ENCODE measurements around the gene CHN2. TPM values are rescaled to one million over a fixed set of nuclear protein-coding genes. Genes with fewer than 3 reads are reported as not detected.

Gene CHN2
- total and polyA plus RNA-seq, 8 donors: 8.2 to 32.9 (median 24.0) TPM

DNA sequence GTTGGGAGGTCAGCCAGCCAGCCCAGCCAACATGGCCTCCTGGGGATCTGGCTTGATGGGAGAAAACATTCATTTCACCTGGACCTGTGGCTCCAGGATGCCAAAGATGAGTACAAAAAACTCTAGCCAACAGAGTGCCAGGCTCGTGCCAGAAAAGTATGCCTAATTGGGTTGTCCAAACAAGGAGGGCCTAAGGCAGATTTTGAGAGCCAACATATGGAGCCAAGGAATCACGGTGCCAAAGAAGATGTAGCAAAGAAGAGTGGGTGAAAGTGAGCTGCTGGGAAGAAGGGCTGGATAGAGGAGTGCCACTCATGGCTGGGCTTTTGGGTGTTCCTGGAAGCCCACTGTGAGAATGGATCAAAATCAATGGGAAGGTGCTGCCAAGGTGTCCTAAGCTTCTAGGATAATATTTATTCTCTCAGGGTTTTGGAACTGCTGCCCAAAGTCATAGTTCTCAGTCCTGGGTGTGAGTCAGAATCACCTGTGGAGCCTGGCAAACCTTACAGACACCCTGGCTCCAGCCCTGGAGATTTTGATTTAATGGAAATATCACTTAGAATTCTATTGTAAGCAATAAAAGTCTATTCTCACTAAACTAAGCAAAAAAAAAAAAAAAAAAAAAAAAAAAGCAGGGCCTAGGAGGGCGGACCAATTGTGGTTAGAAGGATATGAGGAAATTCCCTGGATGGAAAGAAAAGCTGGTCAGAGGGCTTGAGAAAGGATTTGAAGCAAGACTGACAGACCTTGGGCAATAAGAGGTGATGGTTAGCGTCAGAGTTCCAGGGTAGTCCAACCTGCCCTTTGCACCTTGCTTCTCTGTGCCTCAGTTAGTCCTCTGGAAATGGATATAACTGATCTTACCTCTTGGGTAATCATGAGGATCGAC lies 186.9 kb downstream of the CHN2 start:
- Histone ChIP-seq H3K9me3 (no peaks in the 10 kb centered on the region), H3K4me1 (peaks cover 16 to 27% (median 19%) of the 10 kb centered on the region in 3 donors)
- peak in 3 of 4 donors; percentile 49 to 69 (median 52) for ATAC-seq

DNA sequence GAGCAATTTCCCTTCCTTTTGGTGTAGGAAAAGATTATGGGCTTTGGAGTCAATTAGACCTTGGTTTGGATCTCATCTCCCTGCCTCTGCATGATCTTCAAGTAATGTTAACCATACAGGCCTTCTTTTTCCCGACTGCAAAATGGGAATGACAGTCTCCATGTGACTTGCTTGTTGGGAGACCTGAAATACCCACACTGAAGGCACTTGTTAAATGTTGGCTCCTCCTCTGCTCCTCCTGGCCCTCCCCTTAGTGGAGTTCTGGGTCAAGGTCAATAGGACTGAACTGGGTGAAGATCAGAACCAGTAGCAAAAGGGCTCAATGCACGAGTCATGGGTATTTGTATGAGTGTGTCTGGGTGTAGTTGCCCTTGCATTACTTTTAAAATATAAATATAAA lies 189.7 kb downstream of the CHN2 start:
- peaks cover 0 to 11% (median 8%) of the 10 kb centered on the region in 3 donors for H3K4me1 ChIP-seq
- FAIRE-seq (no peak), ATAC-seq (peak; percentile 17 to 77 (median 56)), DNase-seq (no peak)
- intact Hi-C loops (cut with DNase I): no loop called here
- no peaks in the 10 kb centered on the region for H3K9me3 ChIP-seq
- 57 to 71% methylated on average over 2 of the region's 2 CpGs for WGBS, 2 donors
- H3K27me3 ChIP-seq: no peaks in the 10 kb centered on the region
- no peaks in the 10 kb centered on the region for H3K36me3 ChIP-seq
- TF ChIP-seq, protein P1, sequence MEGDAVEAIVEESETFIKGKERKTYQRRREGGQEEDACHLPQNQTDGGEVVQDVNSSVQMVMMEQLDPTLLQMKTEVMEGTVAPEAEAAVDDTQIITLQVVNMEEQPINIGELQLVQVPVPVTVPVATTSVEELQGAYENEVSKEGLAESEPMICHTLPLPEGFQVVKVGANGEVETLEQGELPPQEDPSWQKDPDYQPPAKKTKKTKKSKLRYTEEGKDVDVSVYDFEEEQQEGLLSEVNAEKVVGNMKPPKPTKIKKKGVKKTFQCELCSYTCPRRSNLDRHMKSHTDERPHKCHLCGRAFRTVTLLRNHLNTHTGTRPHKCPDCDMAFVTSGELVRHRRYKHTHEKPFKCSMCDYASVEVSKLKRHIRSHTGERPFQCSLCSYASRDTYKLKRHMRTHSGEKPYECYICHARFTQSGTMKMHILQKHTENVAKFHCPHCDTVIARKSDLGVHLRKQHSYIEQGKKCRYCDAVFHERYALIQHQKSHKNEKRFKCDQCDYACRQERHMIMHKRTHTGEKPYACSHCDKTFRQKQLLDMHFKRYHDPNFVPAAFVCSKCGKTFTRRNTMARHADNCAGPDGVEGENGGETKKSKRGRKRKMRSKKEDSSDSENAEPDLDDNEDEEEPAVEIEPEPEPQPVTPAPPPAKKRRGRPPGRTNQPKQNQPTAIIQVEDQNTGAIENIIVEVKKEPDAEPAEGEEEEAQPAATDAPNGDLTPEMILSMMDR (IDR thresholded peaks at IDR 0.05): no peak
- no peak overlapping the region for H3K4me3 ChIP-seq
- no peak overlapping the region for H3K27ac ChIP-seq

More for the DNA sequence above, 186.9 kb downstream of the CHN2 start:
- WGBS, 2 donors: 78 to 87% methylated on average over 5 of the region's 5 CpGs
- H3K27ac ChIP-seq: peak overlapping the region in 1 of 4 donors; percentile 19
- intact Hi-C loops (cut with DNase I): no loop called here
- no peak for DNase-seq
- no peak overlapping the region for H3K4me3 ChIP-seq
- TF ChIP-seq, protein P1 (IDR thresholded peaks at IDR 0.05): no peak
- H3K27me3 ChIP-seq: no peaks in the 10 kb centered on the region
- H3K36me3 ChIP-seq: no peaks in the 10 kb centered on the region
- FAIRE-seq: no peak

DNA sequence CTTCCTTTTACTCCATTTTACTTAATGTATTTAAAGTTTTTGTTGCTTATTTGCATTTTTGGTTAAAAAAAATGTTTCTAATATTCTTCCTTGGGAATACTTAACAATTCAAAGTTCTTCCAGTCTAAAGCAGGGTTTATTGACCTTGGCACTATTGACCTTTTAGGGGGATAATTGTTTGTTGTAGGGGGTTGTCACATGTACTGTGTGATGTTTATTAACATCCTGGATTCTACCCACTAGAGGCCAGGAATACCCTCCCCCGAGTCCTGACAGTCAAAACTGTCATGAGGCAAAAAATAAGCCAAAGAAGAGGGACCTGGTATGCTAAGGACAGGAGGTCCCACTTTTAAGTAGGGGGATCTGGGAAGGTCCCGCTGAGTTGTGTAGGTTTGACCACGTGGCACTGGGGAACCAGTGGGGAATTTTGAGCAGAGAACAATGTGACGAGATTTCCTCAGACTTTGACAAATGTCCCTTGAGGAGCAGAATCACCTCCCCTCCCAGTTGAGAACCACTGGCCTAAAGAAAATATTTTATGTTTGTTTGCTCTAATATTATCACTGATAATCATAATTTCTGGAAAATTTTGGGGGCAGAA lies 190.7 kb downstream of the CHN2 start:
- Histone ChIP-seq H3K4me1 (peaks cover 0 to 11% (median 8%) of the 10 kb centered on the region in 3 donors), H3K4me3 (no peak overlapping the region), H3K27me3 (no peaks in the 10 kb centered on the region), H3K9me3 (no peaks in the 10 kb centered on the region), H3K27ac (no peak overlapping the region), H3K36me3 (no peaks in the 10 kb centered on the region)
- intact Hi-C loops (cut with DNase I): no loop called here
- TF ChIP-seq, protein P1 (IDR thresholded peaks at IDR 0.05): no peak
- DNase-seq (no peak), ATAC-seq (no peak), FAIRE-seq (no peak)
- 62 to 63% methylated on average over 4 of the region's 4 CpGs for WGBS, 2 donors

DNA sequence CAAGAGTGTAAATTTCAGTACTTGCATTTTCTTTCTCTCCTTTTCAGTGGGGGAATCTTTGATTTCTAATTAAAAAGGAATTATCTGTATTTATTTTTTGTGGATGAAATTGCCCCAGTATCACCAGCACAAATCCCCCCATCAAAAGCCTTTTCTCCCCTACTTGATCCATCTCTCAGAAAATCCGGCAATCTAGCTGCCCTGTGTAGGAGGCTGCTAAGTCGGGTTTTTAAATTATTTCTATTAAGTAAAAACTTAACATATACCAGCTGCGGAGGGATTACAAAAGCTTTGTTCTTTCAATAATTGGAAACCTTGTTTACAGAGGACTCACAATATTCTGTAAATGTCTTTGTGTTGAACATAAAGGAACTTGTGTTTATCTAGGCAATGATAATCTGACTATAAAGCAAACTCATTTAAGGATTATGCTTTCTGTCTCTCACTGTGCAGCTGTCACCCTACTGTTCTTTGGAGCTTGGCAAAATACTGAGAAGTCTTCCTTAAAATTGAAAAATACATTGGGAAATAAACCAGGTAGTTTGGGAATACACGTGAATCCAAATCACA lies 191.7 kb downstream of the CHN2 start:
- Histone ChIP-seq H3K27ac (no peak overlapping the region), H3K27me3 (no peaks in the 10 kb centered on the region), H3K4me3 (no peak overlapping the region), H3K36me3 (no peaks in the 10 kb centered on the region), H3K9me3 (no peaks in the 10 kb centered on the region), H3K4me1 (peaks cover 0 to 11% (median 8%) of the 10 kb centered on the region in 3 donors)
- WGBS, 2 donors: 89 to 93% methylated on average over 4 of the region's 4 CpGs
- ATAC-seq (no peak), DNase-seq (no peak), FAIRE-seq (no peak)
- intact Hi-C loops (cut with DNase I): no loop called here
- TF ChIP-seq, protein P1 (IDR thresholded peaks at IDR 0.05): no peak
